Sigmoid colon (tissue), 7 donors: ENCODE data around the gene GRM4. TPM values are rescaled to one million over a fixed set of nuclear protein-coding genes. Genes with fewer than 3 reads are reported as not detected.

ENCODE experiments used
- DNase-seq: peaks from one replicate; pipeline ENCODE4 v3.0.0-alpha.2; 2019
- H3K27ac ChIP-seq, 4 donors: fragments of 200-600 bp; sonication (generic); one replicate each; pipeline ENCODE4 v1.5.1; 2016 to 2019; ENCODE audit warnings: mild to moderate bottlenecking in 1 of 4
- H3K27me3 ChIP-seq, 3 donors: fragments of 200-600 bp; sonication (generic); one replicate each; pipeline ENCODE4 v1.5.1; 2019; ENCODE audit warnings: mild to moderate bottlenecking in 1 of 3
- H3K36me3 ChIP-seq, 4 donors: fragments of 200-600 bp; sonication (generic); one replicate each; pipeline ENCODE4 v1.5.1; 2016 to 2019
- H3K4me1 ChIP-seq, 4 donors: fragments of 200-600 bp; sonication (generic); one replicate each; pipeline ENCODE4 v1.5.1; 2017 to 2019
- H3K4me3 ChIP-seq, 4 donors: fragments of 200-600 bp; sonication (generic); one replicate each; pipeline ENCODE4 v1.5.1; 2017 to 2019; ENCODE audit warnings: mild to moderate bottlenecking in 2 of 4, moderate library complexity in 1 of 4
- H3K9me3 ChIP-seq, 4 donors: fragments of 200-600 bp in 3 of 4; sonication (generic) in 3 of 4; one replicate each; pipeline versions ENCODE4 v1.5.1 to v1.6.1; 2013 to 2019
- EP300 ChIP-seq, 4 donors: sonication (generic); formaldehyde crosslinking; IDR thresholded peaks; one replicate each; pipeline ENCODE4 v1.6.1; 2017; ENCODE audit warnings: antibody characterized with exemption in 4 of 4
- POLR2A ChIP-seq, 2 donors: fragments of 450-650 bp; IDR thresholded peaks; one replicate each; pipeline ENCODE4 v1.6.1; 2016; ENCODE audit warnings: antibody characterized with exemption in 2 of 2, mild to moderate bottlenecking in 2 of 2, moderate library complexity in 2 of 2
- POLR2AphosphoS5 ChIP-seq, 4 donors: sonication (generic); formaldehyde crosslinking; IDR thresholded peaks; one replicate each; pipeline ENCODE4 v1.6.1; 2017; ENCODE audit warnings: antibody characterized with exemption in 4 of 4
- WGBS, 2 donors: extraction: QIAGEN DNeasy Blood & Tissue Kit; methylation state at CpG; one replicate each; pipeline ENCODE4 v1.1.7; 2013; 5-methylcytosine and 5-hydroxymethylcytosine counted together
- intact Hi-C: fragments of 100-400 bp; cut with DNase I; formaldehyde crosslinking; loops from one replicate; pipeline ENCODE4 v1.15.1; 2023
- polyA plus RNA-seq, 3 donors: library from polyadenylated mRNA; stranded (reverse); fragments of 200-250 nt; gene quantifications; one replicate each; pipeline ENCODE4 v1.2.3, GENCODE V29; 2013
- total RNA-seq, 4 donors: library from RNA; depleted of rRNA; stranded (reverse); fragments of >200 nt; gene quantifications; one replicate each; pipeline ENCODE4 v1.1.0, GENCODE V29; 2016
- TF ChIP-seq, protein P1 (sequence below), 4 experiments: fragments of 450-650 bp in 3 of 4; fragments of 200-600 bp in 1 of 4; IDR thresholded peaks; one replicate each; pipeline ENCODE4 v1.5.1; 2016 to 2019; ENCODE audit warnings: antibody characterized with exemption in 4 of 4, mild to moderate bottlenecking in 3 of 4, moderate library complexity in 2 of 4
- donor health status: healthy with polysubstance abuse.
- donor health status: Bipolar disorder and iron deficiency.
- donor health status: healthy.

Gene GRM4
- total and polyA plus RNA-seq, 7 donors = 0.07 to 0.14 TPM; not detected in 5

DNA sequence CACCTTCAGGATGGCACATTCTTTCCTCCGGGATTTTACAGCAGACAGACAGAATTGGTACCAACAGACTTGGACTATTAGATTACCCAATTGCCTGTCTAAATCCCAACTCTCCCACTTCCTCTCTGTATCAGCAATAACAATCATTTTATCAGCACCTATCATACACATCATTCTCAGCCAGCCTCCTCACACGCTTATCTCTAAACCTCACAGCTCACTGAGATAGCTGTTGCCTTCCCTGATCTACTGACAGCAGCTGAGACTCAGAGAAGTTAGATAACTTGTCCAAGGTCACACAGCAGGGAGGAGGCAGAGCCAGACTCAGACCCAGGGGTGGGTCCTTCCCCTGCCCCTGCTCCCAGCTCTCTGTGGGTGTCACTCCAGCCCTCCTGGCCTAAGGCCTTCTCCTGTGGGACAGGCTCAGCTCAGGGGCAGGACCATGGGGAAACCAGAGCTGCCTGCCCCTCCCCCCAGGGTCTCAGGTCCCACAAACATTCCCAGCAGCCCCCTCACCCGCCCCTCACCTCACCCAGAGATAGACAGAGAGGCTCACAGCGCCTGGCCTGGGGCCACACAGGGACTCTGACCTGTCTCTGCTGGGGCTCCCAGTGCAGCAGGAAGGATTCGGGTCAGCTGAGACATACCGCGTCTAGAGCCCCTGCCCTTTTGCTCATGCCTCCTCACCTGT lies 92.8 kb downstream of the GRM4 start:
- no peak overlapping the region for H3K27ac ChIP-seq
- WGBS, 2 donors = 57 to 80% methylated on average over 7 of the region's 7 CpGs
- no peaks in the 10 kb centered on the region for H3K36me3 ChIP-seq
- intact Hi-C loops = no loop called here
- TF ChIP-seq POLR2A (IDR thresholded peaks at IDR 0.05) (no peak), POLR2AphosphoS5 (IDR thresholded peaks at IDR 0.05) (no peak), EP300 (IDR thresholded peaks at IDR 0.05) (no peak)
- TF ChIP-seq, protein P1, sequence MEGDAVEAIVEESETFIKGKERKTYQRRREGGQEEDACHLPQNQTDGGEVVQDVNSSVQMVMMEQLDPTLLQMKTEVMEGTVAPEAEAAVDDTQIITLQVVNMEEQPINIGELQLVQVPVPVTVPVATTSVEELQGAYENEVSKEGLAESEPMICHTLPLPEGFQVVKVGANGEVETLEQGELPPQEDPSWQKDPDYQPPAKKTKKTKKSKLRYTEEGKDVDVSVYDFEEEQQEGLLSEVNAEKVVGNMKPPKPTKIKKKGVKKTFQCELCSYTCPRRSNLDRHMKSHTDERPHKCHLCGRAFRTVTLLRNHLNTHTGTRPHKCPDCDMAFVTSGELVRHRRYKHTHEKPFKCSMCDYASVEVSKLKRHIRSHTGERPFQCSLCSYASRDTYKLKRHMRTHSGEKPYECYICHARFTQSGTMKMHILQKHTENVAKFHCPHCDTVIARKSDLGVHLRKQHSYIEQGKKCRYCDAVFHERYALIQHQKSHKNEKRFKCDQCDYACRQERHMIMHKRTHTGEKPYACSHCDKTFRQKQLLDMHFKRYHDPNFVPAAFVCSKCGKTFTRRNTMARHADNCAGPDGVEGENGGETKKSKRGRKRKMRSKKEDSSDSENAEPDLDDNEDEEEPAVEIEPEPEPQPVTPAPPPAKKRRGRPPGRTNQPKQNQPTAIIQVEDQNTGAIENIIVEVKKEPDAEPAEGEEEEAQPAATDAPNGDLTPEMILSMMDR (IDR thresholded peaks at IDR 0.05) = no peak
- no peaks in the 10 kb centered on the region for H3K9me3 ChIP-seq
- peaks cover 0 to 11% (median 2%) of the 10 kb centered on the region in 4 donors for H3K4me1 ChIP-seq
- H3K4me3 ChIP-seq = no peak overlapping the region
- H3K27me3 ChIP-seq = peaks cover 0 to 20% (median 0%) of the 10 kb centered on the region in 3 donors
- no peak for DNase-seq

DNA sequence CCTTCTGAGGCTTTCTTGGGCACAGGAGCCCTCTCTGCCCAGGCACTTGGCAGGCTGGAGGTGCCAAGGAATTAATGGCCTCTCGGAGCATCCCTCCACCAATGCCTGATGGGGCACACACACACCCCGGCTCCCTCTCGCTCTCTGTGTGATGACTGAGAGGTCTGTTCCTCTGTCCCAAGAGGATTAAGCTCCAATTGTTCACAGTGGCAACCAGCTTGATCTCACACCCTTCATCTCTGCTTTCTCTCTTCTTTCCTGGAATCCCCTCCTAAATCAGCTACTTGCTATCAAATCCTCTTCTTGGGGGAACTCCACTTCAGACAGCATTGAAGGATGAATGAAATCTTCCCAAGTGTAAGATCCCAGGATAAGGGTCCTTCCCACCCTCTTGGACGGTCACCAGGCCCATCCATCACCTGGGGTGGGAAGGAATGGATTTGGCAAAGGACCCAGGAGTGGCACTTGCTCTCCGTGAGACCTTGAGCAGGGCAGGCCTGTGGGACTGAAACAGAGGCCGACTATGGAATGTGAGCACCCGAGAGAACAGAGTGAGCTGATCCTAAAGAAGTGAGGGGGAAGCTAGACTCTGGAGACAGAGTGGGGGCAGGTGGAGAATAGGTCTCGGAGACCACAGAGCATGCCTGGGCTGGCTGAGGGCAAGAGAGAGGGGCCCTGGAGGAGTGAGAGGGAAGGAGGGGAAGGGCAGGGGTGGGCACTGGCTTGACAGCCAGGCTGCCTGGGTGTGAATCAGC lies 93.6 kb downstream of the GRM4 start:
- DNase-seq = no peak
- H3K9me3 ChIP-seq = no peaks in the 10 kb centered on the region
- no peak overlapping the region for H3K27ac ChIP-seq
- intact Hi-C loops = no loop called here
- TF ChIP-seq, protein P1 (IDR thresholded peaks at IDR 0.05) = no peak
- TF ChIP-seq POLR2A (IDR thresholded peaks at IDR 0.05) = no peak
- no peak for TF ChIP-seq EP300 (IDR thresholded peaks at IDR 0.05)
- no peak for TF ChIP-seq POLR2AphosphoS5 (IDR thresholded peaks at IDR 0.05)
- H3K27me3 ChIP-seq = peaks cover 0 to 22% (median 0%) of the 10 kb centered on the region in 3 donors
- WGBS, 2 donors = 88 to 89% methylated on average over 8 of the region's 8 CpGs
- H3K36me3 ChIP-seq = no peaks in the 10 kb centered on the region
- no peak overlapping the region for H3K4me3 ChIP-seq
- peaks cover 0 to 11% (median 2%) of the 10 kb centered on the region in 4 donors for H3K4me1 ChIP-seq

DNA sequence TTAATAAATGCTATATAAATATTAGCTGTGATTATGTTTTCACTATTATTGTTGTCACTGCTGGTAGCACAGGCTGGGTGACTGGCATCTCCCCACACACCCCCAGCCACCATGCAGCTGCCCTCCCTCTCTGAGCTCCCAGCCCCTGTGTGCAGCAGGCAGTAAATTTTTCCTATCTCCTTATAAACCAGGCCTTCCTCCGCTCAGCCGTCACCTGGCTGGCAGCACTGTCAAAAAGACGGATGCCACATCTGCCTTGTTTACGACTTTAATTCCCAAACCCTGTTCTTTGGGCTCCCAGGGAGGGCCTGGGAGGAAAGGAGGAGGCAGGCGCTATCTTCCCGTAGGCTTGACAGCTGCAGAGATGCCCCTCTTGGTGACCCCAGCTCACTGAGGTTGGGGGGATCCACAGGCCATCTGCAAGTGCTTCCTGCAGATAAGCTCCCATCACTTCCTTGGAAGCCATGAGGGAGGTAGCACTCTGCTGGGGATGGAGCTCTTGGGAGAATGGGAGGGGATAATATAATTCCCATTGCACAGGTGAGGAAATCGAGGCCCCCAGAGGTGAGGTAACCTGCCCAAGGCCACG lies 94.5 kb downstream of the GRM4 start:
- Histone ChIP-seq H3K9me3 (no peaks in the 10 kb centered on the region), H3K36me3 (no peaks in the 10 kb centered on the region), H3K4me3 (no peak overlapping the region), H3K27me3 (peaks cover 0 to 25% (median 0%) of the 10 kb centered on the region in 3 donors), H3K4me1 (peaks cover 0 to 5% (median 2%) of the 10 kb centered on the region in 4 donors), H3K27ac (no peak overlapping the region)
- intact Hi-C loops = no loop called here
- TF ChIP-seq, protein P1 (IDR thresholded peaks at IDR 0.05) = no peak
- TF ChIP-seq POLR2AphosphoS5 (IDR thresholded peaks at IDR 0.05) (no peak), POLR2A (IDR thresholded peaks at IDR 0.05) (no peak), EP300 (IDR thresholded peaks at IDR 0.05) (no peak)
- DNase-seq = no peak
- WGBS, 2 donors = 60 to 65% methylated on average over 8 of the region's 8 CpGs

- Histone ChIP-seq H3K36me3 (no peaks in the 10 kb centered on the region), H3K27me3 (peaks cover 0 to 24% (median 0%) of the 10 kb centered on the region in 3 donors), H3K4me1 (no peaks in the 10 kb centered on the region), H3K9me3 (no peaks in the 10 kb centered on the region), H3K4me3 (no peak overlapping the region), H3K27ac (no peak overlapping the region)
- TF ChIP-seq, protein P1 (IDR thresholded peaks at IDR 0.05) = no peak
- no peak for TF ChIP-seq EP300 (IDR thresholded peaks at IDR 0.05)
- no peak for TF ChIP-seq POLR2AphosphoS5 (IDR thresholded peaks at IDR 0.05)
- no peak for TF ChIP-seq POLR2A (IDR thresholded peaks at IDR 0.05)
- DNase-seq = no peak
- WGBS, 2 donors = 92 to 93% methylated on average over 5 of the region's 5 CpGs
- intact Hi-C loops = no loop called here
Measured at GRCh38 chr6:34050691-34051090, 95.2 kb downstream of the GRM4 start.
